ENCODE results near the gene CDH4.

- TF ChIP-seq POLR2AphosphoS5 (IDR thresholded peaks at IDR 0.05; ENCODE audit: low read depth, low read length) (no peak), TAF1 (IDR thresholded peaks at IDR 0.05; ENCODE audit: borderline replicate concordance, insufficient read depth, low read length) (no peak)
Observed at GRCh38 chr20:61608275-61609085, 356.4 kb downstream of the CDH4 start.

Data from PFSK-1 (cell line).